Measurements from ENCODE around the gene ARHGAP22.

The ARHGAP22 gene

DNA sequence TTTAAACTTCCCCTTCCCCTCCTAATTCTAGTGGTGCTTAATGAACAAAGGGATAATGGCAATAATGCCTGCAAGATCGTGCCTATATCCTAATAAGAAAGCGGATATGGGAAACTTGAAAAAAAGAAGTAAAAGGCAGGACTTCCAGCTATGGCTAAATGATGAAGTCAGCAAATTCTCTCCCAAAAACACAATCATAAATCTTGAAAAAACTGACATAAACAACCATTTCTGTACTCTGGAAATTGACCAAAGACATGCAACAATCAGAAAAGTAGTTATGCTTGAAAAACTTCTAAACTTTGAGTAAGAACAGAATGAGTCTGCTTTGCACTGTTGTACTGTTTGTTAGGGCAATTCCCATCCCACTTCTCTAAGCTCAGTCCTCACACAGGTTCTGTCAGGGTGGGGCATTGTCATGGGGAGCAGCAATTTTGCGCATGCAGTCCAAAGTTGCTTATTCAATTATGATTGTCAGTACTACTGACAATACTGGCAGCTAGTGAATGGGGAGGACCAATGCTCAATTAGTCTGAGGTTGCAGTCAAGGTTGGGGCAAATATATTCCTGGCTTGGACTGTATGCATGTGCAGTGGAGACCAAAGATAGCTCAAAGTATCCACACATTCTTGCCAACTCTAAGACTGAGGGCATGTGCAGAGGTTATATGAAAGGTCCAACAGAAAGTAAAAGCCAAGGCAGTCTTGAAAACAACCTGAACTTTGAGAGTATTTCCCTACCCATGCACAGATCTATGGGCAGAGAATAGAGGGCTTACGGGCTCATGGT, 34.1 kb upstream of the ARHGAP22 start:
- peaks cover 13% of the 10 kb centered on the region for H3K4me1 Mint-ChIP-seq (ENCODE audit: low read depth)
- no peaks in the 10 kb centered on the region for H3K36me3 Mint-ChIP-seq (ENCODE audit: low read depth)
- peaks cover 7% of the 10 kb centered on the region for H3K9me3 Mint-ChIP-seq
- peaks cover 37% of the 10 kb centered on the region for H3K27me3 Mint-ChIP-seq
- no peak overlapping the region for H3K27ac Mint-ChIP-seq
- H3K4me3 Mint-ChIP-seq = no peak overlapping the region

DNA sequence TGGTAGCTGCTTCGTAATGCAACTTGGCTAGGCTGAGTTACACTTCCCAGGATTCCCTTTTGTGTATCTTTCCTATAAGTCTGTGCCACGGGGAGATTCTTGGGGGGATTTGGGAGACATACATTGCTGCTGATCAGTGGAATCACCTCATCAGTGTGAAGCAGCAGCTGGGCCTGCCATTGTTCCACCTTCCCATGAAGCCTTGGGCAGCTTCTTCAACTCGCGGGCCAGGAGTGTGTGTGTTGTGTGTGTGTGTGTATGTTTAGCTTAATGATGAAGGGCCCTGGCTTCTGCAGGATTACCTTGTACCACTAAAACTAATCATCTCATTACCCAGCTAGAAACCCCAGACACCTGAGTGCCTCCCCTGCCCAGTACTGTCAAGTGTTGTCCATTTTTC, 33.3 kb upstream of the ARHGAP22 start:
- Mint-ChIP-seq H3K4me1 (ENCODE audit: low read depth) (peaks cover 21% of the 10 kb centered on the region), H3K27ac (no peak overlapping the region), H3K36me3 (ENCODE audit: low read depth) (no peaks in the 10 kb centered on the region), H3K4me3 (no peak overlapping the region), H3K27me3 (peaks cover 41% of the 10 kb centered on the region), H3K9me3 (peaks cover 7% of the 10 kb centered on the region)

DNA sequence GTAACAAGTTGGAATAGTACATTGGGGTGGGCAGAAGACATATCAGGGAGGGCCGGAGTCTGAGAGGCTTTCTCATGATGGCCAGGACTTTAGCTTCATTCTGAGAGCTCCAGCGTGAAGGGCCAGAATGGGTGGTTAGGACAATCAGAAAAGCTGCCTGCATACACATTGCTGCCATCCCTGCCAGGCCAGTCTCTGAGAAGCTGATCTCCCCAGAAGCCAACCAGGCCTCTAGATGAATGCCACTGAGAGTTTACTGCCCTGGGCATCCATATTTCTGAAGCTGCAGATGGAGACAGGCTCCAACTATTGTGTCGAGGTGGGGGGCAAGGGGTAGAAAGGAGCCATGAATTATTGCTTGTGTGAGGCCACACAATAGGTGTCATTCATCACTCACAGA, 32.0 kb upstream of the ARHGAP22 start:
- no peak overlapping the region for H3K4me3 Mint-ChIP-seq
- no peaks in the 10 kb centered on the region for H3K36me3 Mint-ChIP-seq (ENCODE audit: low read depth)
- H3K27ac Mint-ChIP-seq = no peak overlapping the region
- peaks cover 21% of the 10 kb centered on the region for H3K4me1 Mint-ChIP-seq (ENCODE audit: low read depth)
- peaks cover 7% of the 10 kb centered on the region for H3K9me3 Mint-ChIP-seq
- peaks cover 48% of the 10 kb centered on the region for H3K27me3 Mint-ChIP-seq

DNA sequence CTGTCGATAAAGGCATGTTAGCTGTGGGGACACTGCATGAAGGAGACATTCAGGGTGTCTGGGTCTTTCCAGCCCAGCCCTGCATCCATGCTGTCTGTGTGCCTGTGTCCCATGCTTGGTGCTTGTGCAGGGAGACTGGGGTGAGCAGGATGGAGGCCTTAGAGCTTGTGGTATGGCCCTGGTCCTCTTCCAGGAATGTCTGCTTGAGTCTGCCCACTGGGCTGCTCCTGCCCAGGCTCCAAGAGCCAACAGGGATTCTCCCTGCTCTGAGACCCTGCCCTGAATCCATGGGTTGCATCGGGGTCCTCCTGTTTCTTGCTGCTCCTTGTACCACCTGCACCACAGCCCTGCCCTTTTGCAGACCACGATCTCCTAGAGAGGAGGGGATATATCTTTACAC, 31.4 kb upstream of the ARHGAP22 start:
- peaks cover 51% of the 10 kb centered on the region for H3K27me3 Mint-ChIP-seq
- no peak overlapping the region for H3K27ac Mint-ChIP-seq
- H3K4me1 Mint-ChIP-seq (ENCODE audit: low read depth) = peaks cover 21% of the 10 kb centered on the region
- no peaks in the 10 kb centered on the region for H3K36me3 Mint-ChIP-seq (ENCODE audit: low read depth)
- H3K4me3 Mint-ChIP-seq = no peak overlapping the region
- H3K9me3 Mint-ChIP-seq = peaks cover 7% of the 10 kb centered on the region

DNA sequence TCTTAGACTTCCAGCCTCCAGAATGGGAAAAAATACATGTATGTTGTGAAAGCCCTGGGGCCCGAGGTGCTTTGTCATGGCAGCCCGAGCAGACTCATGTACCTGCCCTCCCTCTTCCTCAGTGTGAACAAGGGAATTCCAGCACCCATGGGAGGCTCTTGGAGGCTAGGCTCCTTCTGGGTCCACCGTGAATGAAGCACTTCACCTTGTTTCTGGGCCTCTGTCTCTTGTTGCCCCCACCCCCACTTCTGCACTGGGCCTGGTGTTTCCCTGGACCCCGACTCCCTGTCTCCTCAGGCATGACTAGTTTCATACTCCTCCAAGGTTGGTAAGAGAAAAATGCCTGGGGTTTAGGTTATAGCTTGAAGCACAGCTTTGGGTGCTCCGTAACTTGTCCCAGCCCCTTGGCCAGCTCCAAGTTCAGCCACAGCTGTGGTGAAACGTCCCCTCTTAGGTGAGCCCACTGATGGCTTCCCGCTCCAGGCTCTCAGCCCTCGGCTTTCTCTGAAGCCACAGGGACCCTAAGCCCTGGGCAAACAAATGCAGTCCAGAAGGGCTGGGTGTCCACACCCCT, 30.2 kb upstream of the ARHGAP22 start:
- no peaks in the 10 kb centered on the region for H3K36me3 Mint-ChIP-seq (ENCODE audit: low read depth)
- H3K9me3 Mint-ChIP-seq = peaks cover 3% of the 10 kb centered on the region
- H3K27me3 Mint-ChIP-seq = peaks cover 47% of the 10 kb centered on the region
- H3K4me3 Mint-ChIP-seq = no peak overlapping the region
- no peak overlapping the region for H3K27ac Mint-ChIP-seq
- H3K4me1 Mint-ChIP-seq (ENCODE audit: low read depth) = peaks cover 21% of the 10 kb centered on the region

DNA sequence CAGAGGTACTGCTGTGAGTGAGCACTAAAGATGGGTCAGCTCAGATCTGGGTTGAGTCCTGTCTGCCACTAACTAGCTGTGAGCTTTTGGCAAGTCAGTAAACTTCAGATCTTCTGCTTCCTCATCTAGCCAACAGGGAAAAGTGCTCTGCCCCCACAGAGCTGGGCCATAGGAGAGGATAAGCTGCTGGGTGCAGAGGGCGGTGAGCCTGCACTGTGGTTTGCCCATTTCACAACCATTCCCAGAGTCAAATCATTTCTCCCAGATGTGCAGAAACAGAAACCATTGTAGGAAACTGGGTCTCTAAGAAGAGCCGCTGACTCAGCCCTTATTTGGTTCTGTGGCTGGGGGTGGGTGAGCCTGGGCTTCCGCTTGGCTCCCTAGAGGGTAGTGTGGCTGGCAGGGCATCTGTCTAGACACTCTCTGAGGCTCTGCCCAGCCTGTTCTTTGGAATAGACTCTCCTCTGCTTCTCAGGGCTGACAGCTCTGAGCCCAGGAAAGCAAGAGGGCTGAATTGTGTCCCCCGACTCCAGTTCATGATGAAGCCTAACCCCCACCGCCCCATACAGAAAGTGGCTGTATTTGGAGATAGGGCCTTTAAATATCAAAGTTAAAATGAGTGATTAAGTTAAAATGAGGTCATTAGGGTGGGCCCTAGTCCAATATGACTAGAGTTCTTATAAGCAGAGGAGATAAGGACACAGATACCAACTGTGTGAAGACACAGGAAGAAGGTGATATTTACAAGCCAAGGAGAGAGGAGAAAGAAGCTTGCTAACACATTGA, 29.5 kb upstream of the ARHGAP22 start:
- H3K4me3 Mint-ChIP-seq = no peak overlapping the region
- peaks cover 21% of the 10 kb centered on the region for H3K4me1 Mint-ChIP-seq (ENCODE audit: low read depth)
- H3K27ac Mint-ChIP-seq = no peak overlapping the region
- H3K36me3 Mint-ChIP-seq (ENCODE audit: low read depth) = no peaks in the 10 kb centered on the region
- H3K27me3 Mint-ChIP-seq = peaks cover 42% of the 10 kb centered on the region
- no peaks in the 10 kb centered on the region for H3K9me3 Mint-ChIP-seq

DNA sequence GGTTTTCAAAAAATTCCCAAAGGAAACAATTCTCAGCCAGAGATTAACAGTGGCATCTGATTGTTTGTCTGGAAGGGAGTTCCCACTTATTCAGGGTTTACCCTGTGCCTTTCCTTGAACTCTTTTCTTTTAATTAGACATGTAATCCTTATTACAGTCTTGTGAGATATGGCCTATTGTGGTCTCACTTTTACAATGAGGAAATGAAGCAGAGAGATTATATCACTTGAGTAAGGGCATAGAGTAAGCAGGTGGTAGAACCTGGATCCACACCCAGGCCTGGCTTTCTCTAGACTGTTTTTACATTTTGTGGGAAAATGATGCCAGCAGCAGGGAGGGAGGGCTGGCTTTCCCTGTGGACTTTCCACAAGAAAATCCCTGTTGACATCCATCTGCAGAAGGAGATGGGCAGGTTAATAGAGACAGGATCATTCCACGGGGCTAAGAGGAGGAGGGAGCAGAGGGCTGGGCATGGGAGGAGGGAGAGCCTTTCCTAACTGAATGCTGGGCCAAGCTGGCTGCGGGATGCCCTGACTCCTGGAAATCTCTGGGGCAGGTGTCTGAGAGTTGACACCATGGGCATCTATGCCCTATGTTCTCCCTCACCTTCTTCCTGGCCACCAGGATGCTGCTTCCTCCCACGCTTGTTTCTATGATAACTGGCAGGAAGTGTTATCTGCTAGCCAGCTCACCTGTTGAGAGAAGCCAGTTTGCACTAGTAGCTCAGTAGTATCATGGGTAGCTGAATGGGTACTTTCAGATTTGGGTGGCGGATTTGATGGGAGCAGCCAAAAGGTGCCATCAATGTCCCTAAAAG, 28.7 kb upstream of the ARHGAP22 start:
- Mint-ChIP-seq H3K4me1 (ENCODE audit: low read depth) (peaks cover 21% of the 10 kb centered on the region), H3K4me3 (no peak overlapping the region), H3K36me3 (ENCODE audit: low read depth) (no peaks in the 10 kb centered on the region), H3K27me3 (peaks cover 35% of the 10 kb centered on the region), H3K27ac (no peak overlapping the region), H3K9me3 (no peaks in the 10 kb centered on the region)

DNA sequence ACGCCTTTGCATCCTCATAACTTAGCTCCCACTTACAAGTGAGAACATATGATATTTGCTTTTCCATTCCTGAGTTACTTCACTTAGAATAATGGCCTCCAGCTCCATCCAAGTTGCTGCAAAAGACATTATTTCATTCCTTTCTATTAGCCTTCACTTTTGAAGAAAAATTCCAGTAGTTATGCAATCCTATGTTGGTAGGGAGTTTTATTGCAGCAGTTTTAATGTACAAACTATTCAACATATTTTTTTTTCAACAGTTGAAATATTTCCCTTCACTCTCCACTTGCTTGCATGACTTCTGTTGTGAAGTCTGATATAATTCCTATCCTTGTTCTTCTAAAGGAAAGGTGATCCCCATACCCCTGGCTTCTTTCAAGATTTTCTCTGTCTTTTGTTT, 27.3 kb upstream of the ARHGAP22 start:
- H3K27ac Mint-ChIP-seq = no peak overlapping the region
- peaks cover 22% of the 10 kb centered on the region for H3K27me3 Mint-ChIP-seq
- no peaks in the 10 kb centered on the region for H3K9me3 Mint-ChIP-seq
- no peak overlapping the region for H3K4me3 Mint-ChIP-seq
- H3K4me1 Mint-ChIP-seq (ENCODE audit: low read depth) = peaks cover 21% of the 10 kb centered on the region
- H3K36me3 Mint-ChIP-seq (ENCODE audit: low read depth) = no peaks in the 10 kb centered on the region

DNA sequence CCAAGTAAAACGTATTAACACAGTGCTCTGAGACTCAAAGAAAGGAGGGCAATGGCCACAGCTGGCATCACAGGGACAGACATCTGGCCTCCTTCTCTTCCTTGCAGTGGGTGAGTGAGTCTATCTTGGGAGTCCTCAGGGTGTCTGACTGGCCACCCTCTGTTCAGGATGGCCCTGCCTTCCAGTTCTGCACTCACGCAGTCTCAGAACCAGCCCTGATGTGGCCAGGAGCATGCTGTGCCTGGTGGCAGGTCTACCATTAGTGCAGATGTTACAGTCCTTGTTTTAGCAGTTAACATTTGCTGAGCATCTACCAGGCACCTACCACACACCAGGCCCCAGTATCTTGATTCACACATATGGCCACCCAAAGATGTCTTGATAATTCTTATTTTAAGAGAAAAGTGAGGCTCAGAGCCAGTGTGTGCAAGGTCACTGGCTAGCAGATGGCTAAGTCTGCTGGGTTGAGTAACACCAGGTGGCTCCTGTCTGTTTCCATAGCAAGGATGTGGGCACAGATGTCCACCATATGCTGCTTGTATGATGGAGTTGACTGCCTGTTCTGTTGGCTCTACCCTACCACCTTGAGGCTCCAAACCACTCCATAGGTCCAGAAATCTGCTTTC, 23.2 kb upstream of the ARHGAP22 start:
- Mint-ChIP-seq H3K4me3 (no peak overlapping the region), H3K27me3 (peaks cover 16% of the 10 kb centered on the region), H3K36me3 (ENCODE audit: low read depth) (no peaks in the 10 kb centered on the region)

DNA sequence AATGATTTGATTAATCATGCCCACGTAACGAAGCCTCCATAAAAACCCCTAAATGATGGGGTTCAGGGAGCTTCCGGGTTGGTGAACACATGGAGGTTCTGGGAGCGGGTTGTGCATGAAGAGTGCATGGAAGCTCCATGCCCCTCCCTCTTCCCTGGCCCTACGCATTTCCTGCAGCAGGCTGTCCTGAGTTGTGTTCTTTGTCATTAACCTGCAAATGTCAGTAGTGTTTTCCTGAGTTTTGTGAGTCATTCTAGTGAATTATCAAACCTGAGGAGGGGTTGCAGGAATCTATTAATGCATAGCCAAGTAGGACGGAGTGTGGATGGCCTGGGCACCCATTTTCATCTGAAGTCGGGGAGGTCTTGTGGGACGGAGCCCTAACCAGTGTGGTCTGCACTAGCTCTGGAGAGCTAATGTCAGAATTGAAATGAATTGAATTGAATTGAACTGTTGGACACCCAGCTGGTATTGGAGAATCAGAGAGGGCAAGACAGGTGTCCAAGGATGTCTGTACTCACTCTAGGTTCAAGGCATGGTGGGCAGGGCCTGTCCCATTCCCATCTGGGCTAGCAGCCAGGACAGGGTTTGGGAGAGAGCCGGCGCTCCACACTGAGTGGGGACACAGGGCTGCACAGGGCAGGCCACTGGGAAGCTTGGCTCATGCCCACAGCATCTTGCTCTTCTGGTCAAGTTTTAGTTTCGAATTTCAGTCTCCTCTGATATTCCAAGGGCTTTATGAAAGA, 22.3 kb upstream of the ARHGAP22 start:
- H3K4me3 Mint-ChIP-seq = no peak overlapping the region
- no peaks in the 10 kb centered on the region for H3K4me1 Mint-ChIP-seq (ENCODE audit: low read depth)
- H3K27me3 Mint-ChIP-seq = peaks cover 11% of the 10 kb centered on the region
- no peak overlapping the region for H3K27ac Mint-ChIP-seq
- H3K9me3 Mint-ChIP-seq = no peaks in the 10 kb centered on the region
- H3K36me3 Mint-ChIP-seq (ENCODE audit: low read depth) = no peaks in the 10 kb centered on the region

More for the DNA sequence above, 23.2 kb upstream of the ARHGAP22 start:
- no peaks in the 10 kb centered on the region for H3K9me3 Mint-ChIP-seq
- H3K27ac Mint-ChIP-seq = no peak overlapping the region
- H3K4me1 Mint-ChIP-seq (ENCODE audit: low read depth) = no peaks in the 10 kb centered on the region

DNA sequence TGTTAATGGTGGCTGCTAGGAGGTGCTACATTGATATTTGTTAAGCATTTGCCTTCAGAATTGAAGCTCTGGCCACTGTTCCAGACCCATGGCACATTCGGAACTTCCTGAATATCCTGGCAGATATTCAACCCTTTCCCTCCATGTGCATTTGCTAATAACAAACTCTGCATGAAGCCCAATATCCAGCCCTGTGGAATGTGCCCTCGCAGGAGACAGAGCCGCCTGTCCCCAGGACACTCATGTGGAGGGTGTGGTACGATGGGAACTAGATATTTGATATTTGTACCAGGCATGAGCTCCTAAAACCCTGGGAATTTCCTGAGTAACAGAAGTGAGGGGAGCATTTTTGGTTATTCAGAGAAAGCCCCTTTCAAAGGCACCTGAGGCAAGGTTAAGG, 21.6 kb upstream of the ARHGAP22 start:
- Mint-ChIP-seq H3K4me3 (no peak overlapping the region), H3K27ac (no peak overlapping the region), H3K36me3 (ENCODE audit: low read depth) (no peaks in the 10 kb centered on the region), H3K27me3 (peaks cover 7% of the 10 kb centered on the region), H3K9me3 (no peaks in the 10 kb centered on the region), H3K4me1 (ENCODE audit: low read depth) (no peaks in the 10 kb centered on the region)

DNA sequence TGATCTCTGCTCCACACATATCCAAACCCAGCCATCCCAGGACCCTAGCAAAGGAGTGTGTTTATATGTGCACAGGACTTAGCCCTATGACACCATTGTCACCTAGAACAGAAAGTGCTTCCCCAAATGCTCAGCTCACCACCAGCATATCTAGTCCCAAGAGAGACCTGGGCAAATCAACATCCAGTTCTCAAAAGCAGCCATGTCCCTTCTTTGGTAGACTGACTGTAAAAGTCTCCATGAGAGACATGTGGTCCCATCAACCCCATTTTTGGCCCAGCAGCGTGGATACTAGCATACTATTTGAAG, 20.9 kb upstream of the ARHGAP22 start:
- Mint-ChIP-seq H3K27ac (no peak overlapping the region), H3K4me1 (ENCODE audit: low read depth) (no peaks in the 10 kb centered on the region), H3K36me3 (ENCODE audit: low read depth) (no peaks in the 10 kb centered on the region), H3K27me3 (peaks cover 6% of the 10 kb centered on the region), H3K9me3 (no peaks in the 10 kb centered on the region), H3K4me3 (no peak overlapping the region)

DNA sequence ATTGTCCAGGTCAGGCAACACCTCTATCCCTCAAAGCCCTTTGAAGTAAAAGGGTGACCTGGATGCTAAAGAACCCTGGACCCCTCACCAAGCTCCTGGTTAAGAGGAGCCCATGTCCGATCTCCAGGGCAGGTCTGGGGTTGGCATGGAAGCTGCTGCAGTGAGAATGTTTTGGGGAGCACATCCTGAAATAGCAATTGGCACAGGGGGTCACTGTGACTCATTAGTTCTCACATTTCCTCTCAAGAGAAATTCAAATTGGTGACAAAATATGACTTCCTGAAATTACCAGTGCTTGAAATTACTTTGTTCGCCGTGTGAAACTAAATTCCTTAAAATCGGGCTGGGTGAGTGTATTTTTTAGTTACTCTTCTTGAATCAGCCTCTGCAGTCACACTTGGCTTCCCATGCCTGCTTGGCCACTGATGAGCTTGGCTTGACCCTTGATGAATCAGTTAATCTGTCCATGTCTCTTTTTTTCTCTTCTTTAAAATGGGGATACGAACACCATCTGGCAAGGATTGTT, 18.8 kb upstream of the ARHGAP22 start:
- Mint-ChIP-seq H3K27me3 (peaks cover 10% of the 10 kb centered on the region), H3K9me3 (no peaks in the 10 kb centered on the region), H3K27ac (no peak overlapping the region), H3K36me3 (ENCODE audit: low read depth) (no peaks in the 10 kb centered on the region), H3K4me3 (no peak overlapping the region), H3K4me1 (ENCODE audit: low read depth) (no peaks in the 10 kb centered on the region)

DNA sequence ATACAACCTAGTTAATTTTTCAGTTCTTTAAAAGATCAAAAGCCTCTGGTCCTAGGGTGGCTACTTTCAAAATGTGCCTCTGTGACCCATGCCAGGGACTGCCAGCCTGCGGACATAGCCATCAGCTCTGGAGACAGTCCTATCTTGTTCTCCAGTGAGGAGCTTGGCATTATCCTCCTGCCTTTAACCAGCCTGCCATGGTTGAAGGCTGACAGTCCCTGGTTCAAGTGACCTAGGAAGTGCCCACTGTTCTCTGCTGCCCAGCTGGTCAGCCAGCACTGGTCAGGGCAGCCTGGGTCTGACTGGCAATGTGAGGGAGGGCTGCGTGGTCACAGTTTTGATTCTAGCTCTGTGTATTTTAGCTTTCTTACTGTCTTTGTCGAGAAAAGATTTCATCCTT, 18.1 kb upstream of the ARHGAP22 start:
- no peaks in the 10 kb centered on the region for H3K36me3 Mint-ChIP-seq (ENCODE audit: low read depth)
- no peak overlapping the region for H3K27ac Mint-ChIP-seq
- H3K9me3 Mint-ChIP-seq = no peaks in the 10 kb centered on the region
- peaks cover 14% of the 10 kb centered on the region for H3K27me3 Mint-ChIP-seq
- H3K4me1 Mint-ChIP-seq (ENCODE audit: low read depth) = no peaks in the 10 kb centered on the region
- no peak overlapping the region for H3K4me3 Mint-ChIP-seq
